Embryonic facial prominence (tissue), 1 donor: ENCODE measurements around the gene RBMS3.
"Not testable (repeated sequence)": the region's sequence is repeated elsewhere in the genome, so short reads cannot be mapped to it uniquely, and the experiment has no call there.

Experiments used
- DNase-seq: peaks from one replicate; pipeline ENCODE4 v3.0.0-alpha.2; 2016; ENCODE audit errors: extremely low spot score

Gene RBMS3

DNA sequence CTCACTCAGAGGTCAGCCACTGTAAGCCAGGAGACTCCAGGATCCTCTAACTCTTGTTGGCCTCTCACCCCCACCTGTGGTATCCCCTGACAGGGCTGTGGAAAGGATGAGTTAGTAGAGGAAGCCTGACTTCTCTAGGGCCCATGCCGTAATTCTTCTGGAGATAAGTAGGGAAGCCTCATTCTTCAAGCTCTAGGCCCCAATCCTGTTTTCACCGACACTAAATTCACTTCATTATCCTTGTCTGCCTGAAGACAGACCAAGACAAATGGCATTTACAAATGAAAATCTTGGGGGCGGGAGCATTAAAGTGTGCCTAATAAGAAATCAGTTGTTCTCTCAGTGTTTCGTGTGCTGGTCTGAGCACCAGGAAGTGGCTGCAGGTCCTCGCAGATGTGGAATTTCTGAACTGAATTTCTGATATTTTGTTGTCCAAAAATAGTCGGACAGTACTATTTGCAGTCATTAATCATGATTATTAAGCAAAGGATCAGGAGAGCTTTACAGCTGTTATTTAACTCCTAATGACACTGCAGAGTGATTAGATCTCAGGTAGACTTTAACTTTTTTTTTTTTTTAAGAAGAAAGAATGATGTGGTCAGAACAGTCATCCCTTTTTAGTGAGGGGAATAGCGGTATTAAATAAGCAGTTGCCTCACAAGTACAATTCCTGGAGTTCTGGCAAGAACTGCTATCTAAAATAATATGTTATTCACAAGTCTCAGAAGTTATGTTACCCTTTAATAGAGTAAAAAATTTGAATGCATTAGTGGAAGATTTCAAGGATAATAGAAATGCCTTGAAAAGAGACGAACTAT lies 58.4 kb downstream of the RBMS3 start:
- no peak for DNase-seq

DNA sequence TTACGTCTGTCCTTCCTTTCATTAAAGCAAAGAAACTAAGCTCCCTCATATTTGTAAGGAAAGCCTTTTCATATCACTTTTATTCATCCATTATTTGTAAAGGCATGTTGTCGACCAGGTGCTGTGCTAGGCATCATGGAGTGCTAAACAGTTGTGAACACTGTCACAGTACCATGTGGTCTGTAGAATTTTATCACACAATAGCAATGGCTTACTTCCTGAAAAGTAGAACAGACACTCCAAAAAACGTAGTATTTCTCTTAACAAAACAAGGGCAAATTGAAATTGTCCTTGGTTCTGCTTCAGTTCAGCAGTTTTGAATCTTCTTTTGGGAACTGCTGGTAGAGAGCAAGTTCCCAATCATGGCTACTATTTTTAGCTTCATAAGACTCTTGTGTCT lies 63.3 kb downstream of the RBMS3 start:
- no peak for DNase-seq

DNA sequence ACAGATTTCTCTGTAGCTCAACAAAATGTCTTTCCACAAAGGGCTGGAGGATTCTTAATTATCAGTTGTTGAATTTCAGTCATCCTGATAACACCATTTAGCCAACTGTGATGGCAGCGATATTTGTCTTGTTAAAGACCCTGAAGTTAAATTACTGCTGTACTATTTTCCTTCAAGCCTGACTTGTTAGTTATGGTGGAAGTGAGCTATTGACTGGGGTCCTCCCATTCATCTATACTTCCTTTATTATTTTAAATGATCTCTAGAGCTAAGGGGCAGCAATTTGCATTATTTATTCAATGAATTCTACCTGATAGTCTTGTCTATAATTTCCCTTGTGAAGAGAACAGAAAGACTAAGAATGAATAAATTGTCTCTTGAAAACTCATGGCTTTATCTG lies 64.1 kb downstream of the RBMS3 start:
- no peak for DNase-seq

DNA sequence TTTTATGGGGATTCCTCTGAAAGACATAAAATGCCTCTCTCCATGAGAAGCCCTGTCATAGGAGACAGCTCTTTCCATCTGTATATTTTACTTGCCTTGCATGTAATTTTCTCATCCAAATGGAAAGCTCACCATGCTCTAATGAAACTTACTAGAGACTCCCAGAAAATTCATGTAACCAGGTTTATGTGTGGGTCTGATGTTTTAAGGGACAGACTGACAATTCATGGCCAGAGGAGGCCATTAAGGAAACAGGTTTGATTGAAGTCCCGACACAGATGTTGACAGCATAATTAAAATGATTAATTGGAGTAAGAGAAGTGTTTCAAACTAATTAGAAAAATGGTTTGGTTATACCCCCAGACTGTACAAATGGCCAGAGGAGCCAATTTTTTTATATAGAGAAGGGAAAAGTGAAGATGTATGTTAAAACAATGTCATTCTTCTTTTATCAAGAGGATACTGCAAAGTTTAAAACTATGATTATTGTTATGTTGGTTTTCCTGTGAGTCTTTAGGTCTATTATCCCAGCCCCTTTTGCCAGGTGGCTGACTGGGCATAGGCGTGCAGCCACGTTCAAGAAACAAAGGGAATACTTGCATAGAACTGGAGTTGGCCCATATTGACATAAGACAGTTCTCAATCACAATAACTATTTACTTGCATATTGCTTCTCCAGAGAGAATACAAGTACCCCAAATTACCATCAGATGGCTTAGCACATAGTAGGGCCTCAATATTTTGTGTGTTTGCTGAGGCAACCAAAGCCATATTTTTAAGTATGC lies 64.8 kb downstream of the RBMS3 start:
- no peak for DNase-seq

DNA sequence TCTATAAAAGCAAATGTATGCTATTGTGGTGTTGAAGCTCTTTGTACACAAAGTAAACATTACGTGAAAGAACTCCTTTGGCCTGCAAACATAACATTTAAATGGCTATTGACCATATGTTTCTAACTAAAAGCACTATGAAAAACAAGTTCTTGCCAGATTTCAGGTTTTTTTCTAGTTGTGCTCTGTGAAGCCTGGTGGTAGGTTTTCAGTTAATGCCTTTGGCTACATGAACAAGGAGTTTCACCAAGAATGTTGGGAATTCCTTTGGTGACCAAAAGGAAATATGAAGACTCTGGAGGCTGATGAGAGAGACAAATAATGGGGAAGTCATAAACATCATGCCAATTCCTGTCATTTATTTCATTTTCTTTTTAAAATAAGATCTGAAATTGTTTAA lies 66.0 kb downstream of the RBMS3 start:
- peak; percentile 76 for DNase-seq

DNA sequence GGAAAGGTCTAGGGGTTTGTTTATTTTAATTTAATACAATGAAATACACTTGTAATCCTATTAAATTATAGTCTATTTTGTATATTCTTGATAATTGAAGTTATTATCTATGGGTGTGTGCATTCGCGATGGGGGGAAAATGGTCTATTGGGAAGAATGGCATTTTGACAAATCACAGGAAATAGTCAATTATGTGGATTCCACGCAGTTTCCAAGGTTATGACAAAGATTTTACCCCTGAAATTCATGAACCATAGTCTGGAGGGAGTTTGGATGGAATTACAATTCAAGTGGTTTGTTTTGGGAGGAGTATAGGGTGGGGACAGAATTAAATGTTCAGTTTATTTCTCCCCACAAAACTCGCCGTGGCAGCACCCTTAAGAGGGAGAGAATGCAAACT lies 66.5 kb downstream of the RBMS3 start:
- no peak for DNase-seq

DNA sequence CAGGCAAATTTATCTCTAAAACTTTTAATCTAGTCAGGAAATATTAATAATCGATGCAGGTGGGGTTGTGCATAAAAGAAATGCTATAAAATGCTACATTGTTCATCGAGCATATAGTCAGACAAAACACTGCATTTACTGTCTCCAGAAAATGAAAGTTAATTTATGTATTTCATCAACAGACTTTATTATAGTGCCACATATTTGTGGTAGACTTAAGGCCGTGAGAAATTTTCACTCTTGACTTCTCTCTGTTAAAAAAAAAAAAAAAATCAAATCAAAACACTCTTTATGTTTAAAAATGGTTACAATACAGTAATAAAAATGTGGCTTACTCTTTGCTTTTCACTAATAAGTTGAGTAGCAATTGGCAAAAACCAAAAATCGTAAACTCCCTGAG lies 67.4 kb downstream of the RBMS3 start:
- no peak for DNase-seq

DNA sequence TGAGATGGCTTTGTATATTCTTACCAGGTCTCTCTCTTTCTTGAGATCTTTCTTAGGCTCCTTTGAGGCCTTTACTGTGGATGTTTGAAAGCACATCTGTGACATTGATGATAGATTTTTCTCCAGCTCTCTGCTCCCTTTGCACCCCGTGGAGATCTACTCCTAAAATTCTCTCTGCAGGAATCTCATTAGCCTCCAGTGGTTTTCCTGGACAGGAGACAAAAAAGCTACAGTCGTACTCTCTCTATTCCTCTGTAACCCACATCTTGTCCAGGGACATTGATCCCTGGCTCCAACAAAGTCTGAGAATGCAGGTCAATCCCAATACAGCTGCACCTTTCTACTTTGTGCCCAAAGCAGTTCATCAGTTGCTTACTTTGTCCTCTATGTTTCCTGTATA lies 68.2 kb downstream of the RBMS3 start:
- DNase-seq, result no peak

DNA sequence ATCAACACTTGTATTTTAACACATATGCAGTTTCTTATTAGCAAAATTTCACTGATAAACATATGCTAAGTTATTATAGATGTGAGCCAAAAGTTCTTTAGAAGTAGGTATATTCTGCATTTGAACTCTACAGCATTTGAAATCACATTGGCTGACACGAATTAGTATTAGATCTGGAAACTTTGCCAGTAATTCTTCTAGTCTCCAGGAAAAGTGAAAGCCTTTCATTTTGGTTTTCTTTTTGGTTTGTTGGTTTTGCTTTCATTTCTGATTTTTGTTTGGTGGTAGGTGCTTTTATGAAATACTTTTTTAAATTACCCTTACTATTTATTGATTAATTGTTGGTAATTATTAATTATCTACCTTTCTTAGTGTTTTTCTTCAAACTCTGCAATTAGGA lies 72.9 kb downstream of the RBMS3 start:
- DNase-seq, result no peak

DNA sequence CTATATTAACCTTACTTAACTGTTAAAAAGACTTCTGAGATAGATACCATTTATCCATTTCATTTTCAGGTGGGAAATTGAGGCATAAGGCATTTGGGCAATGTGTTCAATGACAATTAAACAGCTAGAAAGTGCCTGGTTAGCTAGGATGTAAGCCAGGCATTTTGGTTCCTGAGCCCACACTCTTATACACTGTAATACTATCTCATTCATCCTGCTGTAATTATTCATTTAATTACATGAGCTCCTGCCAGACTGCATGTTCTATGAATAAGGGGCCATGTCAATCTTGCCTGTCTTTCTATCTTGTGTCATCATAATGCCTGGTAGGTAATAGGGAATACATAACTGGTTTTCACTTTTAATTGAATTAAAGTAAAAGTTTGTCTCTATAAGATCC lies 74.0 kb downstream of the RBMS3 start:
- DNase-seq, result no peak

DNA sequence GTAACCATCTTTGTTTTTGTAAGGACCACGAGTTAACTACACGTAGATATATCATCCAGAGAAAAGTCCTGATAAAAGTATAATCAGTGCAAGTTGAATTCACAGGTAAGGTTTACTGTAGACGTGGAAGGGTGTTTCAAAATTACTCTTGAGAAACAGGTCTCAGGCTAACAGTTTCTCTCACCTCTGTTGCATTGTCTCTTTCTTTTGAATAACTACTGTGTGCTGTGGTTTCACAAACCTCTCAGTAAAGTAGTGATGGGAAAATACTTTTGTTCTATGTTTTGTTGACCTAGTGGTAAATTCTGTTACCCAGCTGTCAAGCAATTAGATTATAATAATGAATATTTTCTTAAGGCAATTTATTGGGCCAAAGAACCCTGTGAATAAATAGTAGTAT lies 75.2 kb downstream of the RBMS3 start:
- no peak for DNase-seq

DNA sequence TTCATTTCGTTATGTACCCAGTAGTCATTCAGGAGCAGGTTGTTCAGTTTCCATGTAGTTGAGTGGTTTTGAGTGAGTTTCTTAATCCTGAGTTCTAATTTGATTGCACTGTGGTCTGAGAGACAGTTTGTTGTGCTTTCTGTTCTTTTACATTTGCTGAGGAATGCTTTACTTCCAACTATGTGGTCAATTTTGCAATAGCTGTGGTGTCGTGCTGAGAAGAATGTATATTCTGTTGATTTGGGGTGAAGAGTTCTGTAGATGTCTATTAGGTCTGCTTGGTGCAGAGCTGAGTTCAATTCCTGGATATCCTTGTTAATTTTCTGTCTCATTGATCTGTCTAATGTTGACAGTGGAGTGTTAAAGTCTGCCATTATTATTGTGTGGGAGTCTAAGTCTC lies 79.4 kb downstream of the RBMS3 start:
- not testable (repeated sequence) for DNase-seq

DNA sequence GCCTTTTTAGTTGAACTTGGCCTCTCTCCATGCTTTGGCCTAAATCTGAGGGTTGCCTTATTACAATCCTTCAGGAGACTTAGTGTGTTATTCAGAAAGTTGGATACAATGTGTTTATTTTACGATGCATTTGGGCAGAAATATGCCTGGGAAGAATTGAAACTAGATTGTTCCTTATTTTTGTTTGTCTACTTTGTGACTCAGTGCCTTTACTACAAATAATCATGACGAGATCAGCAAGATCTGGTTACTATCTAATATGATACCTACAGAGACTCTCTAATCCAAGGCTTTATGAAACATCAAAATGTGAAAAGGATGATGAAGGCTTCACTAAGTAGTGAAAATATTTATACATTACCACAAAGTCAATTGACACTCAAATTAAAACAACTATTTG lies 82.2 kb downstream of the RBMS3 start:
- DNase-seq, result no peak

DNA sequence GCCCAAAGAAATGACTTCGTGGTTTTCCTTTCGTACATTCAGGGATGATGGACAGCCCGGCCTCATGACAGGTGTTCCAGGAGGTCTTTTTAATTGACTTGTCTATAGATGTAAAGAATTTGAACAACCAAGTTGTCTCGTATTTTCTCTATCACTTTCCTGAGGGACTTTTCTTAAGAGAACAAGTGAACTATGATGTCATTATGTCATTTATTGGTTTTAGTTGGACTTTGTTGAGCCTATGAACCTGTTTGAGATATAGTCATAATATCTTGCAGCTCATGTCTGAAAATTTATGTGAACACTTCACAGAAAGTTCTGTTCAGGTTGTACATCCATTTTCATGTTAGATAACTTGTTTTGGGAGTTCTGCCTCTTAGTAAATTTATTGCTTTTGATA lies 89.2 kb downstream of the RBMS3 start:
- no peak for DNase-seq

DNA sequence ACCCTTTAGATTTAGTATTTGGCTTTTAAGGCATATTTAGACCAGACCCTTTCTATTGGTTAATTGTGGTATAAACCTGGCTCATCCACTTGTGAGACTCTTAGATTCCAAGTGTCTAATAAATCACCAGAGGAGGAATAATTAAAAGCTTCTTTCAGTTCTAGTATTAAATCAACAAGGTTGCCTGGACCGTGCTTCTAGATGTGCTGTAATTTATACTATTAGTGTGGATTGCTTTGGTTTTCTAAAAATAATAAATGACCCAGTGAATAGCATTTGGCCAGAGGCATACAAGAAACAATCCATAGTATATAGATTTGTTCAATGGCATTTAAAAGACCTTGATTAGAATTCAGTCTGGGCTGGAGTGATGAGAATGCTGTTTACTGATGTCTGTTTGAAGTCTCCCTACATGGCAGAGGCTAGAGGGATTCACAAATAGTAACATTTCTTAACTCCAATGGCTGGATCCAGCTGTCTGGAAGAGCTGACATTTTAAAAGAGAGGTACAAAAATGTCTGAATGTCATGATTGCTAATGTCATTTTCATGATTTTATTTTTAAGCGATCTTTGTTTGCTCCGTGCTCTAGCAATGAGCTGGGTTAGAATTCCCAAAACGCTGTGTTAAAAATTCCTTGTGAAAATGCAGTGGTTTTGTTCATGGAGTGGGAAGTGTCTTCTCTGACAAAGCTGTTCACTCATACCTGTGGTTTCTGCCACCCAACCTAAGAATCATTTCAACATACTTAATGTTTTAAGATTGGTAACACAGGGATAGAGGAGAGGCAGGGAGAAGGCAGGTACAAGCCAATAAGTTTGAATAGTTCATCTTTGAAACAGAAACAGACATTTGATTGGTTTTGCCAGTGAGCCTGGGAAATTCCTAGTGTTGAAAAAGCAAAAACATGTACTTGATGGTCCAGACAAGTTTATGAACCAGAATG lies 89.9 kb downstream of the RBMS3 start:
- DNase-seq, result no peak

DNA sequence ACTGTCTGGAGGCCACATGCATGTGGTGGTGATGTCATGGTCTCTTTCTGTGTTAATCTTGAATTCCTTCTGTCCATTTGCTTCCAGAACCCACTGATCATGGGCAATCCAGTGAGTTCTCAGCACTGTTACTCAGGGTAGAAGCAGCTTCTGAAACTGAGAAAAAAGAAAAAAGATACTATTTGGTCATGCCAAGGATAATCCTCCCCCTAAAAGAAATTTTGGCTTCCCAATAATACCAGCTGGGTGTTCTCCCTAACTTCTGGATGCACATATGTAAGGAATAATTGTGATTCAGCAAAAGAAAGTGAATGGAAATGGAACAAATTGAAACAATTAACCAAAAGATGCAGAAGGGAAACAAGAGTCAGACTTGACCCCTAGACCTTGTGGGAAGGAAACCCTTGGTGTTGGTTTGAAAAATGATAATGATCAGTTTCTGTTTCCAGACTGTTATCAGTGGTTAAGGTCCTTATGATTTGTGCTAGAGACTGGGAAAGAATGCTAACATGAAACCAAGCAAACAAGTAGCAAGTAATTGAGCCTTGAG lies 92.3 kb downstream of the RBMS3 start:
- no peak for DNase-seq

DNA sequence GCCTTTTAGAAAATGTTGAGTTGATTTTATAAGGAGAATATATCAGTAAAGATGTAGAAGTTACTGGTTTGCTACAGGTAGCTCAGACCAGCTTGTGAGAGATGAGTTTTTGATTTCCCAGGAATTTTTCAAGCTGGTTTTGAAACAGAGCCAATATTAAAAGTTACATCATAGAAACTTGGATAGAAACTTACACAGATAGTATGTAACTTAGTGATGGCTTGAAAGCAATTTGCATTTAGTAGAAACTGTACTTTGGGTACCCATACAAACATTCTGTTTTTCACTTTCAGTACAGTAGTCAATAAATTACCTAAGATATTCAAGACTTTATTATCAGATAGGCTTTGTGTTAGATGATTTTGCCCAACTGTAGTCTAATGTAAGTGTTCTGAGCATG lies 93.4 kb downstream of the RBMS3 start:
- no peak for DNase-seq

DNA sequence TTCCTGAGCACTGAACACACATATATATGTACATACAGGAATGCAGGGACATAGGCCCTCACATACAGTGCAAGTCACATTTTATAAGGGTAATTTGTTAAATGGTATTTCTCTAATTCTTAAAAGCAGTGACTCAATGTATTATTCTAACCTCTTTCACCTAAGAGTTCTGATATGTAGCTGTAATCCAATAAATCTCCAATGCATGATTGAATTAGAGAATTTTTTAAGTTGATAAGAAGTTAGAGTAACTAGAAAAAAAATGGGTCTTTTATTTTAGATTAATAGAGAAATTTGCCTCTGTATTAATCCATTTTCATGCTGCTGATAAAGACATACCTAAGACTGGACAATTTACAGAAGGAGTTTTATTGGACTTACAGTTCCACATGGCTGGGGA lies 98.2 kb downstream of the RBMS3 start:
- no peak for DNase-seq

DNA sequence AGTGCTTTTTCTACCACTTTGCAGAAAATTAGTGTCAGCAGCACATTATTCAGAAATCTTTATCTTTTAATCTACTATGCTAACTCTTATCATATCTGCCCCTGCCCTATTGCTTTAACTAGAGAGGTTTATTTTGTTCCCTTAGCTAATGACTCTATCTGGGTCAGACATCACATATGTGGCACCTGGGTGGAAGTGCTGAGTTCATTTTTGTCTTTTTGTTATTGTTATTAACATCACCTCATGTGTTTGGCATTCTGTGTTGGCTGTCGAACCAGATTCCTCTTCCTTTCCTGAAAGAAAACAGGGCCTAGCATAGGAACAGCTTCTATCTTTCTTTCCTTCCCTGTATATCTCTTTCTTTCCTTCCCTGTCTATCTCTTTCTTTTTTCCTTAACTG lies 100.7 kb downstream of the RBMS3 start:
- no peak for DNase-seq

DNA sequence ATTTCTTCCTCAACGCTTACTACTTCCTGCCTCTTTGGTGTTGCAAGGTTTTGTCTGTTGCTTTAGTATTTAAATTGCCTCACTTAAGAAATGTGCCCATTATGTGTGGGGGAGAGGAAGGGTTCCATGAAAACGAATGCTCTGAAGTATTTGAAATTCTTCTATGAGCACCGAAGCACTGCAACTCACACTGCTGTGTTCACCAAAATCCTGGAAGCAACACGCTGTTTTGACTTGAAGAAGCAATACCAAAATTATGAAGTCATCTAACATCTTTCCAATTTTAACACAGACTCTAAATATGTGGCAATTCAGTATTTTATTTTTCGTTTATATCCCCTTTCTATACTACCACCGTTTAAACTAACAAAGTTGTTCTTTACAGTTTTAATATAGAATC lies 101.5 kb downstream of the RBMS3 start:
- DNase-seq, result no peak

DNA sequence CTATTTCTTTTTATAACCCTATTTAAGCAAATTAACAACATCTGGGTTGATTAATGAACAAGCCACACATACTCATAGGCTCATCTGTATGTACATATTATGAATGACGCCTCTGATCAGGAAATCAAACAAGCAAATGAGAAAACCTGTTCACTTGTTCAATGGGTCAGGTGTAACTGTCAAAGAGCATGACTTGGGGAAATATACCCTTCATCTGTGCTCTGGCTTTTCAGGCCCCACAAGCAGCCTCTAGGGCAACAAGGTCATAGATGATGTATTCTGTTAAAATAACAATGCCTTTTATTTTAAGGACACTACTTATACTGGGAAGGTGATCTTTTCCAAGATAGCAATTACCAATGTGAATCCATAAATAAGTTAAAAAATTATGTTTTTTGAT lies 102.0 kb downstream of the RBMS3 start:
- DNase-seq, result no peak

DNA sequence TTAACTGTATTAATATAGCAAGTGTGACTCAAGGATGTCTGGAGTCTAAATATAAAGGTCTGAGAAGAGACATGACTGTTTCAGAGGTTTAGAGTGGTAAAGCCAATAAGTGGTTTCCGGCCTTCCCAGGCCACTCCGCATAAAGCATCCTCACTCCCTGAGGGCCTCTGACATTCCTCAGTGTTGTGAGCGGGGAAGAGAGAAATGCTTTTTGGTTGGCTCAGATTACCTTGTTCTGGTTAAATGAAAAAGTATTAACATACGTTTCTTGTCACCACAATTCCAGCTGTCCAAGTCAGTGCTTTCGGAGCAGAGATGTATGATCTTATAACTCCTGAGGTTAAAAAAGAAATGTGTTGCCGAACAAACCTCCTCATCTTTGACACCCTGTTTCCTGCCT lies 103.8 kb downstream of the RBMS3 start:
- peak; percentile 41 for DNase-seq
